ENCODE measurements around the gene NKX6-2. TPM values are rescaled to one million over a fixed set of nuclear protein-coding genes. Genes with fewer than 3 reads are reported as not detected.

Gene NKX6-2
- total RNA-seq, 1 donor, result not detected

DNA sequence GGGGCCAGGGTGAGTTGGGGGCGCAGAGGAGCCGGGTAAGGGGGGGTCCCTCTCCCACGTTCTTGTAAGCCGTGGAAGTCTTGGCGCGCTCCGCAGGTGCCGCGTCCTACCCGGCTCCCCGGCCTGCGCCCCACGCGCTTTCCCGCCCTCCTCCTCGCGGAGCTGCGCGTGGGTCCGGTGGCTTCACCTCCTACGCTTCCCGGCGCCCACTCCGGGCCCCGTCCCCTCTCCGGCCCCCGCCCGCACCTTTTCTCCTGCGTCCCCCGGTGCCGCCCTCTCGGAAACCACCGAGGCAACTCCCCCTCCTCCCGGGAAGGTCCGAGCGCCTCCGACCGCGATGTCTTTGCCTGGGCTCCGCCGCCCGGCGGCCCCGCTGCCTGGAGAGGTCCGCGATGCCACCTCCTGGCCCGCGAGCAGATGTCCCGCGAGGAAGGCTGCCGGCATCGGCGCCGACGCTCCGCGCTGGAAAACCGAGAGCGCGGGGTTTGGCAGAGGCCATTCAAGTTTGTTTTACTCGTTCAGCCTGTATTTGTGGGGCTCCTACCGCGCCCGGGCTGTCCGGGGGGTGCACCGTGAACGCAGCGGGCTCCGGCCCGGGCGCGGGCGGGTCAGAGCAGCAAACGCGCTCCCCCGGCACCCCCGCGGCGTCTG, 2.4 kb upstream of the NKX6-2 start:
- Histone ChIP-seq H4K20me1 (ENCODE audit: insufficient read depth, low read length) (no peaks in the 10 kb centered on the region), H3K27me3 (ENCODE audit: insufficient read depth, low read length) (peaks cover 59% of the 10 kb centered on the region), H3K4me2 (ENCODE audit: insufficient read depth, low read length) (no peak overlapping the region), H2AFZ (ENCODE audit: low read length) (no peak overlapping the region), H3K36me3 (ENCODE audit: insufficient read depth, low read length) (no peaks in the 10 kb centered on the region), H3K9me3 (ENCODE audit: low read depth, low read length) (no peaks in the 10 kb centered on the region), H3K4me1 (ENCODE audit: insufficient read depth, low read length) (no peaks in the 10 kb centered on the region), H3K4me3 (ENCODE audit: insufficient read depth, low read length) (no peak overlapping the region), H3K79me2 (ENCODE audit: insufficient read depth, low read length) (no peaks in the 10 kb centered on the region), H3K27ac (ENCODE audit: low read depth, low read length) (no peak overlapping the region)
- DNase-seq (ENCODE audit: insufficient read length, low spot score, missing footprints), result peak; percentile 96
- TF ChIP-seq, protein P1, sequence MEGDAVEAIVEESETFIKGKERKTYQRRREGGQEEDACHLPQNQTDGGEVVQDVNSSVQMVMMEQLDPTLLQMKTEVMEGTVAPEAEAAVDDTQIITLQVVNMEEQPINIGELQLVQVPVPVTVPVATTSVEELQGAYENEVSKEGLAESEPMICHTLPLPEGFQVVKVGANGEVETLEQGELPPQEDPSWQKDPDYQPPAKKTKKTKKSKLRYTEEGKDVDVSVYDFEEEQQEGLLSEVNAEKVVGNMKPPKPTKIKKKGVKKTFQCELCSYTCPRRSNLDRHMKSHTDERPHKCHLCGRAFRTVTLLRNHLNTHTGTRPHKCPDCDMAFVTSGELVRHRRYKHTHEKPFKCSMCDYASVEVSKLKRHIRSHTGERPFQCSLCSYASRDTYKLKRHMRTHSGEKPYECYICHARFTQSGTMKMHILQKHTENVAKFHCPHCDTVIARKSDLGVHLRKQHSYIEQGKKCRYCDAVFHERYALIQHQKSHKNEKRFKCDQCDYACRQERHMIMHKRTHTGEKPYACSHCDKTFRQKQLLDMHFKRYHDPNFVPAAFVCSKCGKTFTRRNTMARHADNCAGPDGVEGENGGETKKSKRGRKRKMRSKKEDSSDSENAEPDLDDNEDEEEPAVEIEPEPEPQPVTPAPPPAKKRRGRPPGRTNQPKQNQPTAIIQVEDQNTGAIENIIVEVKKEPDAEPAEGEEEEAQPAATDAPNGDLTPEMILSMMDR (IDR thresholded peaks at IDR 0.05; ENCODE audit: extremely low read depth, low read depth, low read length), result peak; percentile 15

DNA sequence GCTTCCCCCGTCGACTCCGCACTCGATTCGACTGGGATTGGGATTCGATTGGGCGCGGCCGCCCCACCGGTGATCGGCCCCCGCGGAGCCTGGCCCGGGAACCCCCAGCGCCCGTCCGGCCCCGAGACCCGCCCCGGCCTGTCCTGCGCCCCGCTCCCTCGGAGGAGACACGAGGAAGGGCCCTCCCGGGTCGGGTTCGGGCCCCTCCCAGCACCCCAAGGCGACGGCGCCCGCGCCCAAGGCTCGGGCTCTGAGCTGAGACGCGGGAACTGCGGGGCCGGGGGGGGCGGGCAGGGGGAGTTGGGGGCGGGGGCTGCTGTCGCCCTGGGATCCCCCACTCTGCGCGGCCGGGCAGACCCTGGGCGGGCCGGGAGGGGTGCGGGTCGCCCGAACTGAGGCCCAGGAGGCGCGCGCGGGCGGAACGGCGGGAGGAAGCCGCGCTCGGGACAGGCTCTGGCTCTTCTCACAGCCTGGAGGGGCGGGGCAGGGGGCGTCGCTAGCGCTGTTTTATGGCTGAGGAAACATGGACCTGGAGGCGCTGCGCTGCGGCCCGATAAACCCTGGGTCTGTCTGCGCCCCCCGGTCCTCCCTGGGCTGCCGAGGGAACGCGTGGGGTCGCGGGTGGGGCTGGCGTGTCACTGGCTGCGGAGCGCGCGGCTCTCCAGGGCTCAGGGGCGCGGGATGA, 1.7 kb upstream of the NKX6-2 start:
- no peaks in the 10 kb centered on the region for H4K20me1 ChIP-seq (ENCODE audit: insufficient read depth, low read length)
- TF ChIP-seq, protein P1 (IDR thresholded peaks at IDR 0.05; ENCODE audit: extremely low read depth, low read depth, low read length), result no peak
- H3K4me1 ChIP-seq (ENCODE audit: insufficient read depth, low read length), result no peaks in the 10 kb centered on the region
- no peaks in the 10 kb centered on the region for H3K79me2 ChIP-seq (ENCODE audit: insufficient read depth, low read length)
- H3K4me2 ChIP-seq (ENCODE audit: insufficient read depth, low read length), result no peak overlapping the region
- DNase-seq (ENCODE audit: insufficient read length, low spot score, missing footprints), result peak; percentile 94
- no peaks in the 10 kb centered on the region for H3K9me3 ChIP-seq (ENCODE audit: low read depth, low read length)
- H3K27ac ChIP-seq (ENCODE audit: low read depth, low read length), result no peak overlapping the region
- H2AFZ ChIP-seq (ENCODE audit: low read length), result no peak overlapping the region
- H3K36me3 ChIP-seq (ENCODE audit: insufficient read depth, low read length), result no peaks in the 10 kb centered on the region
- no peak overlapping the region for H3K4me3 ChIP-seq (ENCODE audit: insufficient read depth, low read length)
- peaks cover 57% of the 10 kb centered on the region for H3K27me3 ChIP-seq (ENCODE audit: insufficient read depth, low read length)

DNA sequence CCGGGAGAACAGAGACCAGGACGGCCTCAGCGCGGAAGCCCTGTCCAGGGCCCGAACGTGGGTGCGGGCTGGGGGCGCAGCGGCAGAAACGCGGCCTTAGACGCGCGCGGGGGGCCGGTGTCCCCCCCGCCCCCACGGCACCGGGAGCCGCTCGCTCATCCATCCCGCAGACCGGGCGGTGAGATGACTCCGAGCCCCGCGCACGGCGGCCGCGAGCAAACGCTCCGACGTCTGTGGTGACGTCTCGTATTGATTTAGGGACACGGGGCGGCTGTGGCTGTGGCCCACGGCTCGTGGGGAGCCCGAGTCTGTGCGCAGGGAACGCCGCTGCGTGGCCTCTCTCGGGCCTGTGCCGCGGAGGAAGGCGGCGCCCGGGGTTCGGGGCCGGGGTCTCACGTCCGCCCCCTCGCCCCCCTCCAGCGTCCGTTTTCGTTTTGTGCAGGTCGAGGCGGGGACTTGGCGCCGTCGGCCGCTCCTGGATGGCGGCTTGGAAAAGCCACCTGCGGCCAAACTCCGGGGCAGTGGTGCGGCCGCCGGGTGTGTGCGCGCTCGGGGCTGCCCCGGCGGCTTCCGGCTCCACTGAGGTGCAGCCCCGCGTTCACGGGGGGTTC, 1.0 kb upstream of the NKX6-2 start:
- Histone ChIP-seq H3K36me3 (ENCODE audit: insufficient read depth, low read length) (peaks cover under 1% of the 10 kb centered on the region), H3K4me3 (ENCODE audit: insufficient read depth, low read length) (no peak overlapping the region), H3K4me2 (ENCODE audit: insufficient read depth, low read length) (no peak overlapping the region), H3K27me3 (ENCODE audit: insufficient read depth, low read length) (peaks cover 57% of the 10 kb centered on the region), H3K9me3 (ENCODE audit: low read depth, low read length) (no peaks in the 10 kb centered on the region), H3K27ac (ENCODE audit: low read depth, low read length) (no peak overlapping the region), H2AFZ (ENCODE audit: low read length) (no peak overlapping the region), H3K4me1 (ENCODE audit: insufficient read depth, low read length) (no peaks in the 10 kb centered on the region), H4K20me1 (ENCODE audit: insufficient read depth, low read length) (no peaks in the 10 kb centered on the region), H3K79me2 (ENCODE audit: insufficient read depth, low read length) (no peaks in the 10 kb centered on the region)
- DNase-seq (ENCODE audit: insufficient read length, low spot score, missing footprints), result peak; percentile 91
- TF ChIP-seq, protein P1 (IDR thresholded peaks at IDR 0.05; ENCODE audit: extremely low read depth, low read depth, low read length), result no peak

DNA sequence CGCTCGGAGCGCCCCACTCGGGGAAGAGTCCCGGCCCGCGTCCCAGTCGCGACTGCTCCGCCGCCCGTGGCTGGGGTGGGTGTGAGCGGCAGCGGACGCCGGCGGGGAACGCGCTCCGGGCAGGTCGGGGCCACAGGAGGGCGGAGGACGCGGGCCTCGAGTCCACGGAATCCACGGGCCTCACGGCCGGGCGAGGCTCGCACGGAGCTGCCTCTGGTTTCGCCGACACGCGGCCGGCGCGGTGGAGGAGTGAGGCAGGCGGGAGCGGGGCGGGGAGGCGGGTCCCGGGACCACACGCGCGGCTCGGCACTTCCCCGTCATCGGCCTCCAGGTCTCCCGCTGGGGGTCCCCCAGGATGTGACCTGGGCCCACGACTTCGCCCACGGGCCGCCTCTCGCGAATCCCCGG, 533 bp upstream of the NKX6-2 start:
- TF ChIP-seq, protein P1 (IDR thresholded peaks at IDR 0.05; ENCODE audit: extremely low read depth, low read depth, low read length), result no peak
- Histone ChIP-seq H3K9me3 (ENCODE audit: low read depth, low read length) (no peaks in the 10 kb centered on the region), H3K4me2 (ENCODE audit: insufficient read depth, low read length) (no peak overlapping the region), H4K20me1 (ENCODE audit: insufficient read depth, low read length) (no peaks in the 10 kb centered on the region), H3K27me3 (ENCODE audit: insufficient read depth, low read length) (peaks cover 57% of the 10 kb centered on the region), H3K79me2 (ENCODE audit: insufficient read depth, low read length) (no peaks in the 10 kb centered on the region), H3K4me1 (ENCODE audit: insufficient read depth, low read length) (no peaks in the 10 kb centered on the region), H3K27ac (ENCODE audit: low read depth, low read length) (no peak overlapping the region), H3K36me3 (ENCODE audit: insufficient read depth, low read length) (peaks cover 4% of the 10 kb centered on the region), H2AFZ (ENCODE audit: low read length) (no peak overlapping the region), H3K4me3 (ENCODE audit: insufficient read depth, low read length) (no peak overlapping the region)
- DNase-seq (ENCODE audit: insufficient read length, low spot score, missing footprints), result peak; percentile 93
